Activated CD8-positive, alpha-beta memory T cell treated with anti-CD3 and anti-CD28 coated beads for 48 hours (primary cell): ENCODE measurements around the gene HRG.

Experiments used
- DNase-seq, 3 experiments: peaks; one replicate each; pipeline ENCODE4 v3.0.0-alpha.2; 2020; ENCODE audit warnings: low read depth in 2 of 3, low spot score in 2 of 3

Gene HRG

GRCh38 chr3:186722457-186722856 lies 56.6 kb downstream of the HRG start:
- DNase-seq: no peak

DNA sequence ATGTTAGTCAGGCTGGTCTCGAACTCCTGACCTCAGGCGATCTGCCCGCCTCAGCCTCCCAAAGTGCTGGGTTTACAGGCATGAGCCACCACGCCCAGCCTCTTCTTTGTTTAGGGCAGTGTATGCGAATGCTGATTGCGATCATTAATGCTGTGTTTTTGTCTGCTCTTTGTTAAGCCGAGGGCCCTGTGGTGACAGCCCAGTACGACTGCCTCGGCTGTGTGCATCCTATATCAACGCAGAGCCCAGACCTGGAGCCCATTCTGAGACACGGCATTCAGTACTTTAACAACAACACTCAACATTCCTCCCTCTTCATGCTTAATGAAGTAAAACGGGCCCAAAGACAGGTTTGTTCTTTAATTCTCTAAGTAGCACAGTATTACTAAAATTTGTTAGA lies 59.1 kb downstream of the HRG start:
- no peak for DNase-seq
